Urothelium cell line (cell line): ENCODE measurements around the gene PRKAR1A.
"Not testable (repeated sequence)": the region's sequence is repeated elsewhere in the genome, so short reads cannot be mapped to it uniquely, and the experiment has no call there.

Experiments used
- DNase-seq: peaks from one replicate; pipeline ENCODE4 v3.0.0; 2011; ENCODE audit warnings: low spot score, mixed read lengths
- FAIRE-seq: peaks from 2 replicates; lab custom pipeline; 2011; peaks lifted over from hg19 to GRCh38; lab: Jason Lieb, UNC

PRKAR1A gene

GRCh38 chr17:68576137-68576536 lies 63.9 kb downstream of the PRKAR1A start:
- no peak for DNase-seq
- no peak for FAIRE-seq

GRCh38 chr17:68576811-68577496 lies 64.7 kb downstream of the PRKAR1A start:
- FAIRE-seq, result no peak
- no peak for DNase-seq

DNA sequence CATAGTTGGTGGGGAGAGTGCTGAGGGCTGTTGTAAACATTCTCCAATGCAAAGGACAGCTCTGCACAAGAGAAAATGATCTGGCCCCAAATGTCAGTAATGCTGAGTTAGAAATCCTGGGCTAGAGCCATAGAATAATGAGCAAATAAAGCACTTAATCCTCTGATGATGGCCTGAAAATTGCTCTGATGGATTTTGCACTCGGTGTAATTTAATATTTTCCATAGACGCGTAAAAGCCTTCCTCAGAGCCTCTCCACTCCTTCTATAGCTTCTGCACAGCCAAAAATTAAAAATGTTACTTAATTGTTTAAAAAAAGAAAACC lies 65.2 kb downstream of the PRKAR1A start:
- DNase-seq (no peak), FAIRE-seq (no peak)

GRCh38 chr17:68578236-68578635 lies 66.0 kb downstream of the PRKAR1A start:
- no peak for FAIRE-seq
- no peak for DNase-seq

DNA sequence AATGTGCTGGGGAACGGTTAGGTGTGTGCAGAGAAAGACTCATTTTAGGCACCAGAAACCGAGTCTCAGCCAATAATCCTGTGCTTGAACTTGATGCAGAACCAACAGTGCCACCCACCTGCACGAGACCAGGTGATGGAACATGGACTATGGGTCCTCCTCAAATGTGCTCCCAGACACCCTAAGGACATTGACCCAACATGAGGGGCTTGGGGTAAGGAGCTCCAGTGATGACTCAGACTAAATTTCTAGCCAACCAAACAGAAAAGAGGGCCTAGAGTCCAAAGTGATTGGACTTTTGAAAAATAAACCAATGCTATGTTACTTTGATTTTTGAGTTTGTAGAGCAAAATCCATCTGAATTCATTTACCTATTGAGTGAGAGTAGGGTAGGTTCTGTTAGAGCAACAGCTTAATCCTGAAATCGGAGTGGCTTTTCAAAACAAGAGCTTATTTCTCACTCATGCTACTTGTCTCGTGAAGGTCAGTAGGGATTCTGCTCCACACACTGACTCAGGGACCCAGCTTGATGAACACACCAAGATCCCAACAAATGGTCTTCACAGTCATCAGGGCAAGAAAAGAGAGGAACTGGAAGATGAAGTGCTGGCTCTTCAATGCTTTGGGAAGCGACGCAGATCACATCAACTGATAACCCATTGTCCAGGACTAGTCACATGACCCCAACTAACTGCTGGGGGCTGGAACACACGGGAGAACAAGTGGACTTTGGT lies 67.1 kb downstream of the PRKAR1A start:
- DNase-seq (no peak), FAIRE-seq (no peak)

DNA sequence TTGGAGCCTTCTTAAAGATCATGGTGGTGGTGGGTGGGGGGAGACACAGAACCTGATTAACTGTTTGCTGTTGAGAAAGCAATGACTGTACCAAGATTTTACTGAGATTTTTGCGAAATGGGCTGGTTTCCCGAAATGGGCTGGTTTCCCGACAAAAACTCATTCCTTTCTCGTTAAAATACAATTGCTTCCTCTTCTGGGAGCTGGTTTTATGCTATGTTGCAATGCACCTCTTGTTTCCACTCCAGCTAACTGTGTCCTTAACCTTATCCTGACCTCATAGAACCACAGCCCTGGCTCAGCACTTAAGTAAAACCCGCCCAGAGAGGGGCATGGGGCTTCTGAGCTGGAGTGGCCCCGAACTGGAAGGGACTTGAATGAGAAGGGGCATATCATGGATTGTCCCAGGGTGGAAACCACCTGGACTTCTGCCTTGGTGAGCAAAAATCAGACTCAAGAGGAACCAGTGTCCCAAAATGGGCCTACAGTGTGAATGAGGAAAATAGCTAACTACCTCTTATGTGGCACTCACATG lies 68.1 kb downstream of the PRKAR1A start:
- FAIRE-seq (no peak), DNase-seq (no peak)

DNA sequence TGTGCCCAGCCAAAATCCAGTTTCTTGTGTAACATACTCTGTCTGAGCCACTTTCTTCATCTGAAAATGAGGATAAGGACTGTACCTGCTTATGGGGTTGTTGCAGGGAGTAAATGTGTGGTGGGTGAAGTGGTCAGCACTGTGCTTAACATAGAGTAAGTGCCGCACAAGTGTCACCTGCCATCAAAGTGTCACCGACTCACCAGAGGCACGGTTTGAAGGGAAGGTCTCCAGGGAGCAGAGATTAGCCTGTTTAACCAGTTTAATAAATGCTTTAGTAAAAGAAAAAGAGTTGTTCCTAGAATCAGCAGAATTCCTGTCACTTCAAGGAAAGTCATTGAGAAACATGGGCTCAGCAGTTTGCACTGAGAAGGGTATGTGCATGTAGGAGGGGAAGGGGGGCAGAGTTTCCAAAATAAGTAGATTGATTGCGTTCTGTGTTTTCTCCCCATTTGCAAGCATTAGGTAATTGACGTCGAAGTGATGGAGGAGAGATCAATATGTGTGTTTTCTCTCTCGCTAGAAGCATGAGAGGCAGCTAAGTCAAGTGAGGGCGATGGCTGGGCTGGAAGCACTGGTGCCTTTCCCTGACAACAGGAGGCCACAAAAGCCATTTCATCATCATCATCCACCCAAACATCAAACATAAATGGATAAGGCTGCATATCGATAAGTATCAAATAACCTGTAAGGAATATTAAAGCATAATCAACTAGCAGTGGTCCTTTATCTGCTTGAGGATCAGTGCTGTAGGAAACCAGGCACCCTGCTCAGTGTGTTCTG lies 69.8 kb downstream of the PRKAR1A start:
- no peak for DNase-seq
- FAIRE-seq, result no peak

DNA sequence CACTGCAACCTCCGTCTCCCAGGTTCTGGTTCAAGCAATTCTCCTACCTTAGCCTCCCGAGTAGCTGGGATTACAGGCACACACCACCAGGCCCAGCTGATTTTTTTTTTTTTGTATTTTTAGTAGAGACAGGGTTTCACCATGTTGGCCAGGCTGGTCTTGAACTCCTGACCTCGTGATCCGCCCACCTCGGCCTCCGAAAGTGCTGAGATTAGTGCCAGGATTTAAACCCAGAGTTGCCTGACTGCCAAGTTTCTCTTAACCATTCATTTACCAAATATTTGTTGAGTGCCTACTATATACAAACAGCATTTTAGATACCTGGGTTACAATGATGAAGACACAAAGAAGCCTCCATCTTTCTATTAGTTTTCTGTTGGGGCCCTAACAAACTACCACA lies 70.6 kb downstream of the PRKAR1A start:
- FAIRE-seq, result not testable (repeated sequence)

DNA sequence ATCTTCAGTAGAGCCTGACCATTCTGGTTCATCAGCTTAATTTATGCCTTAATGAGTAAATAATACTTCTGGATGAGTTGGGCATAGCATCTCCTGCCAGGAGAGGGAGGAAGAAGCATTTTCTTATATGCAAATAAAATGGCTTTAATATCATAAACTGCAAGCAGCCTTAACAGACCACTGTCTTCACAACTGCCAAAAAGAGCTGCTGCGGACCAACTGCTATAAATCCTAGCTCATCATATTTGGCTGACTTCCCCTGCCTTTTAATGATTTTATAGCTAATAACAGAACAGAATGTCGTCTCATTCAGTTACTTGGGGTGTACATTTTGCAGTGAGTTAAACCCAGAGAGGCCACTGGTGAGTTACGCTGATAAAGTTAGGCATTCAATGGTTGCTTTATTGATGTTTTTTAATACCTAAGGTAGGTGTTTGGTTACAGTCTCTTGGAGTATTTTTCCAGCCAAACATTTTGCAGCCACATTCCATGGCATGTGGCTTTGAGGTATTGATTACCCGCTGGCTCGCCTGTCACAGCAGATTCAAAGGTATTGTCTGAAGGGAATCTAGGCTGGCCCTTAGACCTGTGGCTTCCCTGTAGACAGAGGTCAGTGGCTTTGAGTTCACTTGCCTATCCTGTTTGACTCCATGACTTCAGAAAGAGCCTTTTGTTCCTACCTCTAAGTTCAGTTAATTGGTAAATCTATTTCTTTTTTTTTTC lies 72.5 kb downstream of the PRKAR1A start:
- DNase-seq (no peak), FAIRE-seq (no peak)

More for the DNA sequence above, 70.6 kb downstream of the PRKAR1A start:
- not testable (repeated sequence) for DNase-seq

GRCh38 chr17:68585643-68586042 lies 73.4 kb downstream of the PRKAR1A start:
- FAIRE-seq (no peak), DNase-seq (no peak)

GRCh38 chr17:68587026-68587425 lies 74.8 kb downstream of the PRKAR1A start:
- DNase-seq (no peak), FAIRE-seq (no peak)

DNA sequence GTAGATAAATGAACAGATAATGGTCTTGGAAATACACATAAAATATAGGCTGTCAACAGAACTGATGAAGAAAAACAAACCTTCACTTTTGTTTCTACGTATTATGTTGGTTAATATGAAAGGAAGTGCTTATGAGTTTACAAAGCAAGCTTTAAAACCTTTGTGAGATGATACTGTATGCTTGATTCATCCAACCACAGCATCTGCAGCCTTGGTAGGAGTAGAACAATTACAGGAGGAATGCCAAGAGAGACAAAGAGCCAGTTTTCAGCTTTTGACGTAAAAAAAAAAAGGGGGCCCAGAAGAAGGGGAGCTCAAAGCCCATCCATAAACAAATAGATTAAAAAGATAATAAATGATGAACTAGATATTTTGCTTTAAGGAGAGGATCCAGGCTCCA lies 75.6 kb downstream of the PRKAR1A start:
- DNase-seq, result no peak
- FAIRE-seq, result no peak

- DNase-seq (no peak), FAIRE-seq (no peak)
Observed at GRCh38 chr17:68588362-68588761, 76.1 kb downstream of the PRKAR1A start.

- no peak for FAIRE-seq
Observed at GRCh38 chr17:68589086-68589485, 76.9 kb downstream of the PRKAR1A start.

DNA sequence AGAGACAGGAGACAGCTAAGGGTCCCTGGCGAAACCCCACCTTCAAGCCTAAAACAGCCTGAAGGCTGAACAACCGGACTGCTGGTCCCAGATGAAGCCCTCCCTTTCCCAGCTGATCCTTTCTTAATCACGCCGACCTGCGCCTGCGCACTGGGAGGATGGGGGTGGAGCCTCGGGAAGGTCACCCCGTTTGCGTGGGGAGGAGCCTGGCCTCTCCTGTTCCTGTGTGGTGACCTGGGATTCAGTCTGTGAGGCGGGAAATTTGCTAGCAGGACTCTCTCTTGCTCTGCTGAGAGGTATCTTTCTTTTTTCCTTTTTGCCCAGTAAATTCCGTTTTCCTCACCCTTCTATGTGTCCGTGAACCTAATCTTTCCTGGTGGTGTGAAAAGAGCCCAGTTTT lies 79.4 kb downstream of the PRKAR1A start:
- DNase-seq (no peak), FAIRE-seq (no peak)

More at GRCh38 chr17:68589086-68589485, 76.9 kb downstream of the PRKAR1A start:
- no peak for DNase-seq

DNA sequence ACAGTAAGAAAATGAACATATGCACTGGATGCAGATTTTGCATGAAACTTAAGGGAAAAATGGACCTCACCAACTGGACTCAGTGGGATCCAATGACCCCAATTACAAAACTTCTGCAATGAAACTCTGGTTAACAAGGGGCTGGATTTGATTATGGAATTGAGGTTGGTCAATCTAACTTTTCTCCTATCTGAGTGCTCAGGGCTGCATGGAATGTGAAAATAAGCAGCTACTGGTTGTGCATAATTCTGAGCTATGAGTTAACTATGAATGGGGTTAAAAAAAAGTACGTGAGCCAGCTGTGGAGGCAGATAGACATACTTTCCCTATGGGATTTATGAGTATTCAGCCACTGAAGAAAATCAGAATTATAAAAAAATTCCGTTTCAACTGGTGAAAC lies 79.8 kb downstream of the PRKAR1A start:
- no peak for DNase-seq
- FAIRE-seq, result no peak

DNA sequence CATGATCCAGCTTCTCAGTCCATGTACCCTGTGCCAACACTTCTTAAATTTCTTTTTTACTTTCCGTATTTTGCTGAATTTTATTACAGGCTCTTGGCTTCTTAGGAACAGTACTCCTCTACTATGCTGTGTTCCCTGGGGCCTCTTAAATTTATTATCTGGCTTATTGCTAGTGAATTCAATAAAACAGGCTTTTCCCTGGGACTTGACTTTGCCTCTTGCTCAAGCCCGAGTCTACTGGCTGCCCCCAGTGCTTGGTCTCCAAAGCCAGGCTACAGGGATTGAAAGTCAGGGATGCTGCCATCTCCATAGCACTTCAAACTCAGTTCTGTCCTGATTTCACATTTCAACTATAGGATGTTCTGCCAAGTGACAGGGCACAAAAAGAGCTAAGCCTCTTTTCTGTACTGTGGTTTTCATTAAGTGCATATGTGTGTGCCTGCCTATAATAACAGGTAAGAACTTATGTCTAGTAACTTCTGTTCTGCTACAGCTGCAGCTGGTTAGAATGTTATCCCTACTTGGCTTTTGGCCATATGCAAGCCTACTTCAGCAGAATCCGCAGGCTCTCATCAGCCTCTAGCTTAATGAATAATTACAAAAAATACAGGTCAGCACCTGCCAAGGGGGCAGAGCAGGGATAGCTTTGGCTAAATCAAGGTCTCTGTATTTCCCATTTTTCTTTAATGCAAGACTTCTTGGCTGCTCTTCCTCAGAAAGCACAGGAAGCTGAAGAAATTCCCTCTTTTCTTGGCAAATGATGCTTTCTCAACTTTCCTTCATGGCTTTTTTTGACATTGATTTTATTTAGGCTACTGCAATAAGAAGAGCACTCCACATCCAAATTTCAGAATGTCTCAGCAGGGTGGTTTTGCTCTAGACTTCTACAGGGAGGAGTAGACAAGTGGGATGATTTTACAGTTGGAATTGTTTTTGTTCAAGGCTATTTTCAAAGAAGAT lies 80.7 kb downstream of the PRKAR1A start:
- FAIRE-seq (no peak), DNase-seq (no peak)

DNA sequence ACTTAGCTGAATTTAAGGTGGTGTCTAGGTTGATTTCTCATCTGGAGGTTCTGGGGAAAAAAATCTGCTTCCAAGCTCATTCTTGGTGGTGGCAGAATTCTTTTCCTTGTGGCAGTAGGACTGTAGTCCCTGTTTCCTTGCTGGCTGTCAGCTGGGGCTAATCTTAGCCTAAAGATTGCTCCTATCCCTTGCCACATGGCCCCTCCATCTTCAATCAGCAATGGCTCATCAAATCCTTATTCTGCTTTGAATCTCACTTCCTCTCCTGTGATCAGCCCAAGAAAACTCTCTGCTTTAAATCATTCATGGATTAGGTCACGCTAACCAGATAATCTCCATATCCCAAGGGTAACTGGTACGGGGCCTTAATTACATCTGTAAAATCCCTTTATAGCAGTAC lies 82.3 kb downstream of the PRKAR1A start:
- FAIRE-seq (no peak), DNase-seq (no peak)

DNA sequence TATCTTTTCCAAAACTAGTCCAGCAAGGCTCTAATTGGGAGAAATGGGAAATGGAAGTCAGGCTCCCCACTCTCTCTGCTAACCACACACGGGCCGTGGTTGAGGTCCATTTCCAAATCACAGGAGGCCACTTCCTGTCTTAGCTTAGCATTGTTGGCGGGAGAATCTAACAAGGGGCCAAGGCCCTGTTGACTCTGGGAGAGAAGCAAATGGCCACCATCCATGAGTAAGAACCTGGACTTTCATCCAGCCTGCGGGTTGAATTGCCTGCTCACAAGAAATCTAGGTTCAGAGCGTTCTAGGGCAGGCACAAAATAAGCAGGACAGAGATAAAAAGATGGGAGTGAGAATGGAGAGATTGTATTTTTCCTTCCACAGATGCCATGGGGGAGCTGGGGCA lies 83.3 kb downstream of the PRKAR1A start:
- no peak for DNase-seq
- no peak for FAIRE-seq

DNA sequence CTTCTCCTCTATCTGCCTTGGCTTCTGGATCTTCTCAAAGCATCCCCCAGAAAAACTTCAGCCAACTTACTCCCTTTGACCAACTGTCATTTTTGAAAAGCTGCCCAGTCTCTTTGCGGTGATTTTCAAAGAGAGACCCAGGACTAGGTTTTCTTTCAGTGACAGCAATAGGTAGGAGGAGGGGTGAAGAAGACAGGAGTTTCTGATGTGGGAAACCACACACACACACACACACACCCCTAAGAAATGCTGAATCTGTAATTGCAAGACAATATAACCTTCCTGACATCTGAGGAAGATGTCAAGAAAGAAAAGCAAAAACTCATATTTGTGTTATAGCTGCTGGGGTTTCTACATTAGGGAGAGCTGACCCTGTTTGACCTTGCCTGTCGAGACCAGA lies 83.8 kb downstream of the PRKAR1A start:
- DNase-seq, result no peak
- FAIRE-seq, result no peak
